Medulla oblongata (tissue), 1 donor: ENCODE data around the gene TBC1D5.
A peak's percentile ranks its signal among the peaks of the same experiment; 100 is the strongest.
"Not testable (repeated sequence)": the region's sequence is repeated elsewhere in the genome, so short reads cannot be mapped to it uniquely, and the experiment has no call there.

ENCODE experiments used
- DNase-seq: peaks from one replicate; pipeline ENCODE4 v3.0.0-alpha.2; 2015; ENCODE audit errors: extremely low spot score

TBC1D5 gene

DNA sequence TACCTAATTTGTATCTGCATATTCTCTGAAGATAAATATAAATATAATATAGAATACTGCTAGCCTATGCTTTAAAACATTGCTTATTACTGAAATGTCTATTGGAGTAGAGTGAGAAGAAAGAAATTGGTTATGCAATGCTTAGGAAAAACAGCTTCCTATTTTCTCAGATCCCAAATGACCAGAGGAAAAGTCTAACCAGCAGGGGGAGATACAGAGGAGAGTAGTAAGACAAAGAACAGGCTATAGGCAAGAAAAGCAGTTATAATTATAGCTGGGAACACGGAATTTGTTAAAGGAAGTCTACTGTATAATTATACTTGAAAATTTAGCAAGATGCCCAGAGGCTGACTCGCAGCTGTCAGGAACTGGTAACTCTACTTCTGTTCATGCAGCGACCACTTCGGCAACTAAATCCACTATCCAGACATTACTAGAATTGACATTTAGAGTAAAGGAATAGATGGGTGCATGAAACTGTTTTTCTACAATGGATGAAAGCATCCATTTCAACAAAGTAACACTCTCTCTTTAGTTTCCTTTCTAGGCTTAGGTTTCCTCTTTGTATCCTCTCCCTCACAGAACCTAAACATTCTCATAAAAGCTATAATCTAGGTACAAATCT lies 97.2 kb downstream of the TBC1D5 start:
- peak; percentile 88 for DNase-seq

- DNase-seq, result no peak
Measured at GRCh38 chr3:17643691-17644090, 98.7 kb downstream of the TBC1D5 start.

DNA sequence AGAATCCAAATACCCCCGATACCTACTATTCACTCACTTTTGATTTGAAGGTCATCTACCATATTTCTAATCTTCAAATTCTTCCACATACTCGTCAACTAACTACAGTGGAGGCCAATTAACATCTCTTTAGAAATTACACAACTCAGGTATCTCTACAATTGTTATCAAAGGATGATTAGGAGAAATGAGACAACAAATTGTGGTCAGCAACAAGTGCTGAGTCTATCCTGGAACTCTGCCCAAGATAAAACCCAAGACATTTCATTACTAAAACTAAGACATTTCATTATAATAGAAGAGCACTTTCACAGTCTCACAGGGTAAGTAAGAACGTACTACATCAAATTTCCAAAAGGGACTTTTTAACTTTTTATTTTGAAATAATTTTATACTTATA lies 100.0 kb downstream of the TBC1D5 start:
- no peak for DNase-seq

DNA sequence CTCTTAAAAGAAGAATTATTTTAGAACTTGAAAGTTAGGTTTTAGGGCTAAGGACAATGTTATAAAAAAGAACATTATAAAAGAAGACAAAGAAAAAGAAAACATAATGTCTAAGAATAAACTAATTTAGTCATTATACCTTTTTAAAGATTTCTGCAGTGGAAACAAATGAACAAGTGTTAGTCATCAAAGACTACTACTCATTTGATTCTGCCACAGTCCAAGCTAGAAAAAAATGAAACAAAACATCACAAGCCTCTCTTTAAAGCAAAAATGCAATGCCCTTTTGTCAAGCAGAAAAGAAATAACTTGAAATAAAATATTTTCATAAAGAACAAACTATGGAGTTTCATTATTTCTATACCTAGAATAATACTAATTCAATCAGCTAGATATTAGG lies 102.0 kb downstream of the TBC1D5 start:
- DNase-seq, result no peak

DNA sequence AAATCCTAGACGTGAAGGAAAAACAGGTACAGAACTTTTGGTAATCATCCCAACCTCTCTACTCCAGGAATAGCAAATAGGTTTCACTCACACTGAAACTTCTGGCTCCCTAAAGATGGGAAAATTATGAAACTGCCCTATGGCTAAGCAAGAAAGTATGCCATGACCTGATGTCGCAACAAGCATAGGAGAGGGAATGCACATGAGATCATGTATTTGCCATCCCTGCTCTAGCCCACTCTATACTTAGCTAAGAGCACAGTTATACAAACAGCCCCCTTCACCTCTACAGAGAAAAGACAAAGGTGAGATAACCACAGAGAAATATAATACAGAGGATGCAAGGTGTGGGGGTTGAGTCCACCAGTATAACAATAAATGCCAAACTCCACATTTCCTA lies 102.7 kb downstream of the TBC1D5 start:
- no peak for DNase-seq

GRCh38 chr3:17639257-17639656 lies 103.2 kb downstream of the TBC1D5 start:
- no peak for DNase-seq

DNA sequence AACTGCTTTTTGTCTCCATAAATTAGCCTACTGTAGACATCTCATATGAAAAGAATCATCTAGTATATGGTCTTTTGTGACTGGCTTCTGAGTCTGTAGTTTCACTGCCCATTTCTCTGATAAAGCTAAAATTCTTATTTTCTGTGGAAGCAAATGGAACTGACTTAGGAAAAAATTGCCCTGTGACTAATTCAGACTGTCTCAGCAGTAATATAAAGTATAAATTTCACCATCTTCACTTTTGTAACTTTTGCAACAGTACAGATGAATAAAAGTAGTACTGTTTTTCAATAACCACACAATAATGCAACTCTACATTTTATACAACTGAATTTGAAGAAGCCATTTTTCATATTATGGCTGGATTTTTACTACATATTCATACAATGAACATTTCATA lies 104.1 kb downstream of the TBC1D5 start:
- no peak for DNase-seq

- not testable (repeated sequence) for DNase-seq
Measured at GRCh38 chr3:17635675-17636074, 106.8 kb downstream of the TBC1D5 start.

DNA sequence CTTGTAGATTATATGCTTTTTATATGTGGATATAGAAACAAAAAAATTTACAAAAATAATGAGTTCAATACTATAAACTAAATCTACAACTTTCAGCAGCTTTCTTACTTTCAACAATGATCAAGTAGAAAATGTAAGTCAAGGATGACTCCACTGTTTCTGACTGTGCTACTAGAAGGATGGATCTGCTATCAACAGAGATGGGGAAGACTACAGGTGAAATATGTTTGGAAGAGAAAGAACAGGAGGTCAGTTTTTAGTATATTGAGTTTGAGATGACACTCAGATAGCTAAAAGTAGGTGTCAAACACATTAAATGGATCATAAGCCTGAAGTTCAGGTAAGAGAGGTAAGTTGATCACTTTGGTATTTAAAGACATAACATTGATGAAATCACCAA lies 107.5 kb downstream of the TBC1D5 start:
- no peak for DNase-seq

DNA sequence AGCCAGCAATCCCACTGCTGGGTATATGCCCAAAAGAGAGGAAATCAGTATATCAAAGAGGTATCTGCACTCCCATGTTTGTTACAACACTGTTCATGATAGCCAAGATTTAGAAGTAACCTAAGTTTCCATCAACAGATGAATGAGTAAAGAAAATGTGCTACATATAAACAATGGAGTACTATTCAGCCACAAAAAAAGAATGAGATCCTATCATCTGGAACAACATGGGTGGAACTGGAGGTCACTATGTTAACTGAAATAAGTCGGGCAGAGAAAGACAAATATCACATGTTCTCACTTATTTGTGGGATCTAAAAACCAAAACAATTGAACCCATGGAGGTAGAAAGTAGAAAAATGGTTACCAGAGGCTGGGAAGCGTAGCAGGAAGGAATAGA lies 108.2 kb downstream of the TBC1D5 start:
- DNase-seq, result no peak

DNA sequence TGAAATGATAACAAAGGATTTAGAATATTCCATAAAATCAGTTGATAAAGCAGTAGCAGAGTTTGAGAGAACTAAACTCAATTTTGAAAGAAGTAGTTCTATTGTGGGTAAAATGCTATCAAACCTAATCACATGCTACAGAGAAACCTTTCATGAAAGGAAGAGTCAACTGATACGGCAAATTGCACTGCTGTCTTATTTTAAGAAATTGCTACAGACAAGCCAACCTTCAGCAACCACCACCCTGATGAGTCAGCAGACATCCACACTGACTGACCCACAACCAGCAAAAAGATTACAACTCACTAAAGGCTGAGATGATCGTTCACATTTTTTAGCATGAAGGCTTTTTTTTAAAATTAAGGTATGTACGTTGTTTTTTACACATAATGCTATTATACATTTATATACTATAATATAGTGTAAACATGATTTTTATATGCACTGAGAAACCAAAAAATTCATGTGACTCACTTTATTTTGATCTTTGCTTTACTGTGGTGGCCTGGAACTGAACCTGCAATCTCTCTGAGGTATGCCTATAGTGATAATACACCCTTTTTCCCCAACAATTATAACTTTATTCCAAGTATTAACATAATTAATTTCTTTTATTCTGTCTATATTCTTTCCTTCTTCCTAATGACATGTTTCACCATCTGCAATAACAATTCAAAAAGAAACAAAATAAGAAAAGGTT lies 109.9 kb downstream of the TBC1D5 start:
- DNase-seq, result no peak

GRCh38 chr3:17631609-17632008 lies 110.8 kb downstream of the TBC1D5 start:
- no peak for DNase-seq

DNA sequence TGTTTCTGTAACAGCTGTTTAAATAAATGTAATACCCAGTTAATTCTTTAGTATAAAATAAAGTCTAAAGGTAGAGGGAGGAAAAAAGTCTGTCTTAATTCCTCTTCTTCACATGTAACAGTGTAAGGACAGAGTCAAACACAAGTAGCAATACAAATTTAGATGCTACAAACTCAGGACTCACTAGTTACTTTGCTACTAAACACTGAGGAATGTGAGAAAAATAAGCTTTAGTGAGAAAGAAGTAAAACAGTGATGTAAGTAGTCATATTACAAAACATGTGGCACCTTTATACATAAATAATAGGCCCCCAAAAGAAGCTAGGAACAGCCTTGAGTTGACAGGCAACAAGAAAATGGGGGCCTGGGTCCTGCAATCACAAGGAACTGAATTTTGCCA lies 113.0 kb downstream of the TBC1D5 start:
- DNase-seq, result no peak

GRCh38 chr3:17626395-17626794 lies 116.0 kb downstream of the TBC1D5 start:
- DNase-seq, result no peak

GRCh38 chr3:17625133-17625532 lies 117.3 kb downstream of the TBC1D5 start:
- DNase-seq, result no peak

DNA sequence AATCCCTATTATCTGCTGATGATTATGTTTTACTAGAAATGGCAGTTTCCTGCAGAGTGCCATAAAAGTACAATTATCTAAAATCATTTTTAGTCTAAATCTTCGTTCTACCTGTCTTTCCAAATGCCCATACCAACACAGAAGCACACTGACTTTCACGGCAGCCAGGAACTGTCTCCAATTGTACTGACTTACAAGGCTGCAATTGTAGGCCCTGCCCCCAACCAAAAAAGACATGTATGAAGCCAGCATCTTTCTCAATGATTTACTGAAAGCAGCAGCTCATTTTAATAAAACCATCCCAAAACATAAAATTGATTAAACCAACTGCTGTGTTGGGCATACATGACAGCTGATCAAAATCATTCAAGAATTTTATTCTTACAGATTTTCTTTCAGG lies 119.0 kb downstream of the TBC1D5 start:
- DNase-seq, result peak; percentile 78

DNA sequence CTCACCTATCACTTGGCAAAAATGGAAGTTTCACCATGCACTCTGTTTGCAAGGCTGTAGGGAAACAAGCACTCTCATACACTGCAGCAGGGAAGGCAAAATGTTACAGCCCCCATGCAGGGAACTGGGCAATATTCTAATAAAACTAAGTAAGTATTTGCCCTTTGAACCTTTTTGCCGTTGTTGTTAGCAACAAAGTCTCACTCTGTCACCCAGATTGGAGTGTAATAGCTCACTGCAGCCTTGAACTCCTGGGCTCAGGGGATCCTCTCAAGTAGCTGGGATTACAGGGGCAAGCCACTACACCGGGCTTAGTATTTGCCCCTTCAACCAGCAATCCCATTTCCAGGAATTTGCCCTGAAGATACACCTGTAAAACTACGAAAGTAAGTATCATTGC lies 122.5 kb downstream of the TBC1D5 start:
- DNase-seq, result no peak

GRCh38 chr3:17613017-17613416 lies 129.4 kb downstream of the TBC1D5 start:
- not testable (repeated sequence) for DNase-seq

GRCh38 chr3:17607905-17608304 lies 134.5 kb downstream of the TBC1D5 start:
- no peak for DNase-seq

- DNase-seq, result no peak
Measured at GRCh38 chr3:17605934-17606333, 136.5 kb downstream of the TBC1D5 start.

DNA sequence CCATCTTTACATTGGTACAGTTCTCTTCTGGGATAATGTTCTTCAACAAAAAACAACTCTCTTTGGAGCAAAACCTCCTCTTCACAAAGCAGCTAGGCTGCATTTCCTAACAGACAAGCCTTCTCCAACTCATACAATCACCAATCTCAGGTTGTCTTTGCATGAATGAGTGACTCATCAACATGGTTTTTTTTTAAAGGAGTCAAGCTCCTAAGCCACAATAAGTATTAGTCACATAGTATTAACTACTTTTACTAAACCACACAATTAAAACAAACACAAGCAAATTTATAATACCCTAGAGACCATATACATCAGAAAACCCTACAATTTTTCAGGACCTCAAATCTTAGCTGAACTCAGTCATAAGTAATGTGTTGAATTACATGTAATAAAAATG lies 137.4 kb downstream of the TBC1D5 start:
- DNase-seq, result no peak

DNA sequence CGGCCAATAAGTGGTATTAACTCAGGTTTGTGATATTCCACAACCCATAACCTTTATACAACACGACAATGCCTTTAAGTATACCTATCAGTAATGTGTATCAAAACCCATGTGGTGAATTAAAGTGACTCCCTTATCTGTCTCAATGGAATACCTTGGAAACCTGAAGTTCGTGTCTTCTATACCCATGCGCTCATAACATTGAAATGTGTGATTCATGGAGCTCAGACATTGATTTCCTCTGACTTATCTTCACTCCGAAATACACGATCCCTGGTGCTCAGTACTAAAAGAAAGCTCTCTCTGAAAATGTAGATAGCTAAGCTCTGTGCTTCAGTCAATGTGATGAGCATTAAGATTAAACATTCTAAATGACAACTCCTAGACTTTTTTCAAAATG lies 140.3 kb downstream of the TBC1D5 start:
- DNase-seq, result no peak

- no peak for DNase-seq
Measured at GRCh38 chr3:17592956-17593355, 149.5 kb downstream of the TBC1D5 start.

DNA sequence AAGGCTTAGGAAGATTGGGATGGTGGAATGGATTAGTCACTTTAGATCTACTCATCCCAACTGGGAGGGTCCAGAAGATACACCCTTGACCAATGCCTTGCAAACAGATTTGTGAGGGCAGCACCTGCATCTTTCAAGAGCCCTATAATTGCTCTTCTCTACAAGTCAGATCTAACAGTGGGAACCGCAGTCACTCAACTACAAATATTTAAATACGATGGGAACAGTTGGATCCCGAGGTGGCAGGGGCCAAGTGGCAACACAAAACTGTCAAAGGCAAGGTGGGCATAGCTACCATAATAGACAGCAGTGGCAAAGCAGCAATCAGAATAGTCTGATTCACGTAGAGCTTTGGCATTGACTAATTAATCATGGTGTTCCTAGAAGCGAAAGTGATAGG lies 152.0 kb downstream of the TBC1D5 start:
- DNase-seq, result no peak
